ENCODE data around the gene SLC49A3.
"Not testable (repeated sequence)": the region's sequence is repeated elsewhere in the genome, so short reads cannot be mapped to it uniquely, and the experiment has no call there.

Gene SLC49A3

GRCh38 chr4:703336-704197, 14.6 kb upstream of the SLC49A3 start:
- no peak for FAIRE-seq
- DNase-seq (ENCODE audit: low spot score), result no peak

GRCh38 chr4:702618-703048, 13.7 kb upstream of the SLC49A3 start:
- no peak for DNase-seq (ENCODE audit: low spot score)

GRCh38 chr4:700587-701264, 11.8 kb upstream of the SLC49A3 start:
- no peak for FAIRE-seq
- no peak for DNase-seq (ENCODE audit: low spot score)

More at GRCh38 chr4:702618-703048, 13.7 kb upstream of the SLC49A3 start:
- FAIRE-seq, result no peak

GRCh38 chr4:699816-700580, 11.0 kb upstream of the SLC49A3 start:
- DNase-seq (ENCODE audit: low spot score), result no peak
- no peak for FAIRE-seq

GRCh38 chr4:694341-694940, 5.5 kb upstream of the SLC49A3 start:
- DNase-seq (ENCODE audit: low spot score); FAIRE-seq: not testable (repeated sequence)

DNA sequence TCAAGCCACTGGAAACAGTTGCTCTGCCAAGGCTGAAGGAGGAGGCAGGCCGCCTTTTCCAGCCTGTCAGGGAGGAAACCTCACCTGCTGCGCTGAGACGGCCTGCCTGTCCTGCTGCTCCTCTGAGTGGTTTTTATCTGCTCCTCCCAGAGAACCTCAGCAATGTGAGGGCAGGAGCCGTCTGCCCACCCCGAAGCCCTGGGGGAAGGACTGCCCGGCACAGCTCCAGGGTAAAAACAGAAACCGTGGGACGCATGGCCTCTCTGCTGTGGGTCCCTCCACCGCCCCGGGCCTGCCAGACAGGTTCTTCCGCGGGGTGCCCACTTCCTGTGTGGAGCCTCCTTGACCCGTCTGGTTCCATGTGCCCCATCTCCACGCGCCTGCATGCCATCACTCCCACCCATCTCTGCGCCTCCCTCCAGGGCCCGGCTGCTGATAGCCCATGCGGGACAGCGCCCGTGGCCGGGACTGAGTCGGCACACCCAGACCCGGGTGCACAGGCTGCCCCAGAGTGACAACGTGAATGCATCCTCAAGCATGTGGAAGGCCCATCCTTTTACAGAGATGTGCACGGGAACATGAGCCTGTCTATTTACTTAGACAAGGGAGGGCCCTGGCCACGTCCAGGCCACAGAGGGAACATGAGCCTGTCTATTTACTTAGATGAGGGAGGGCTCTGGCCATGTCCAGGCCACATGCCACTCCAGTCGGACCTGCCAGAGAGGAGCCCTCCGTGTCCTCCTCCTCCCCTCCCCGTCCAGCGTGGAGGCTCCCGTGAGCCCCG, 4.0 kb upstream of the SLC49A3 start:
- no peak for FAIRE-seq
- DNase-seq (ENCODE audit: low spot score), result no peak

- DNase-seq (ENCODE audit: low spot score), result no peak
- FAIRE-seq, result no peak
Measured at GRCh38 chr4:689723-690122, 772 bp upstream of the SLC49A3 start.

DNA sequence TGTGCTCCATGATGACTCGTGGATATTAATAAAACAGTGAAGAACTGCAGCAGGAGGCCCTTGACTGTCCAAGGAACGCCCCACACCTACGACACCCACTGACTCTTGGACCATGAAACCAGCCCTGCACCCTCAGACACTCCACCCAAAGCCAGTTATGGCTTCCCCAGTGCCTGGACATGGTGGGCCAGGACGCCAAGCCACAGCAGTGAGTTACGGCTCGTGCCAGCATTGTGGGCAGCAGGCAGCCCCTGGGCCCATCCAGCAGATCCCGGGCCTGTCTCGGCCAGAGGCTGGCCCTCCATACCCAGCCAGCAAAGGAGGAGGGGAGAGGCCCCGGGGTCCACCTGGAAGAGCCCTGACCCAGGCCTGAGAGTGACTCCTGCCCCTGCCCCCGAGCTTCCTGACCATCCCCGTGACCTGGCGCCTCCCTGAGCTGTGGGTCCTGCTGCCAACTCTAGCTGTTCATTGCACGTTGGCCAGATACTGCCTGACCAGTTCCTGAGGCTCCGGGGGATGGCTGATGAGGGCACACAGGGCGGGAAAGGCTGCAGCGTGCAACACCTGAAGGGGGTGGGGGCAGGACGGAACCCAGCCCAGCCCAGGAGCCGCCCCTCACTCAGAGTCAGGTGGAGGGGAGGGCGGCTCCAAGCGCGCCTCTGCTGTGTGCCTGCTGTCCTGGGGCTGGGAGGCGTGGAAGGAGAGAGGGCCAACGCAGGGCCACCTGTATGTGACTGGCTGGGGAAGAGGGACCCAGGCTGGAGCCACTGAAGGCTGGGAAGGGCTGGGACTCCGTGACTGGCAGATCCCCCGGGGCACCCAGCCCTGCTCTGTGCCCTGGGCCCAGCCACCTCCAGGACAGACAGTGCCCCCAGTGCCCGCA, 739 bp downstream of the SLC49A3 start:
- FAIRE-seq (no peak), DNase-seq (ENCODE audit: low spot score) (no peak)

DNA sequence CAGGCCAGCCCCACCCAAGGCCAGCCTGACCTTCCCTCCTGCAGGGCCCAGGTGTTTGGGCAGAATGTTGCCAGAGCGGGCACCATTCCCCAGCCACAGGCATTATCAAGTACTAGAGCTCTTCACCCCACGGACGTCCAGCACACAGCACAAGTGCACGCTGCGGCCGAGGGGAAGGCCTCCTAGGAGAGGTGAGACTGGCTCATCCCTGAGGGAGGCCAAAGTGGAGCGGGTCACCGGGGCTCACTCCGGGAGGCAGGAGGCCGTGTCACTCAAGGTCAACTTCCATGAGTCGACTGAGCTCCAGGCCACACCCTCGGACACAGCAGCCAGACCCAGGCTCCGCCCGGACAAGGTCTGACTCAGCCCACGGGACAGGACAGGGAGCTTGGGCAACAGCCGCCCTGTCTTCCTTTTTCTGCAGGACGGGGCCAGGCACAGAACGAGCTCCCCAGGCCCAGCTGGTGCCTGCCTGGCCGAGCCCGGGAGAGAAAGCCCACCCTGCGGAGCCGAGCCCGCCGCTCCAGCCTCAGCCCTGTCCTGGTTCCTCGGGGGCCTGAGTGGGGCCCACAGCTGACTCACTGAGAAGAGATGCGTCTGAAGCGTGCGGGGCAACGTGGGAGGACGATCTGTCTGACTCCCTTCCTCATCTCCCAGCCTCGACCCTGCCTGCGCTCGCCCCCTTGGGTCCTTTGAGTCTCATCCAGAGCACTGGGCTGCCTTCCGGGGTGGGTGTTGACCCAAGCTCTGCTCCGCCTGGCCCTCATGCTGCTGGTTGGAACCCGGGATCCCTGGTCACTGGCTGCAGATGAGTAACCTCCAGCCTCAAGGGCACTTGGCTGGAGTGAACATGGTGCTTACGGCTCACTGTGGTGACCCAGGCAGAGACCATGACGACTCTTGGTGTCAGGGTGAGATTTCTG, 1.6 kb downstream of the SLC49A3 start:
- DNase-seq (ENCODE audit: low spot score) (peak; percentile 91), FAIRE-seq (peak; percentile 87)

- DNase-seq (ENCODE audit: low spot score) (no peak), FAIRE-seq (no peak)
Measured at GRCh38 chr4:686413-687040, 2.4 kb downstream of the SLC49A3 start.

DNA sequence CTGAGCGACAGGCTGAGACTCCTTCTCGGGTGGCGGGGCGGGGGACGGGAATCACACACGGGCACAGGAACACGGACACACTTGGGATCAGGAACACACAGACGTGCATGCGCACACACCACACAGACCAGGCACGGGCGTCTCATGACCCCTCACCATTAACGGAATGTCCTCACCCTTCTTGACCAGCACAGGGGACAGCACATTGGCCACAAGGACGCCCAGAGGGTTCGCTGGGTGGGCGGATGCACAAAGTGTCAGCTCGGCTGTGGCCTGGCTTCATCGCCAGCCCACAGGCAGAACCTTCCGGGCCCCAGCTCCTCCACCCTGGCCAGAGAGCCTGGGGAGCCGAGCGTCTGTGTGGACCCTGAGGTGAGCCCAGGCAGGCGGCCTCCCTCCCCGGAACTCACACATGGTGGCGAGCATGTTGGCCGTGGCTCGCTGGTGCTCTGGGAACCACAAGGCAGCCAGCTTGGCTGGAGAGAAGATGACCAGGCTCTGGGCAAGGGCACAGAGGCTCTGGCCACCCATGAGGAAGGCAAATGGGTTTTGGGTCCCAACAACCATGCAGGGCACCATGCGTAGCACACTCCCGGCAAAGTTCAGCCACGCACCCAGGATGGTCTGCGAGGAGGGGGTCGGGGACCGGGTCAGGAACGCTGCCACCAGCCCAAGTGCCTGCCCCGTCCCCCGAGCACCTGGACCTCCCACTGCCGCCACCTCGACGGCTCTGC, 3.1 kb downstream of the SLC49A3 start:
- no peak for FAIRE-seq
- no peak for DNase-seq (ENCODE audit: low spot score)

DNA sequence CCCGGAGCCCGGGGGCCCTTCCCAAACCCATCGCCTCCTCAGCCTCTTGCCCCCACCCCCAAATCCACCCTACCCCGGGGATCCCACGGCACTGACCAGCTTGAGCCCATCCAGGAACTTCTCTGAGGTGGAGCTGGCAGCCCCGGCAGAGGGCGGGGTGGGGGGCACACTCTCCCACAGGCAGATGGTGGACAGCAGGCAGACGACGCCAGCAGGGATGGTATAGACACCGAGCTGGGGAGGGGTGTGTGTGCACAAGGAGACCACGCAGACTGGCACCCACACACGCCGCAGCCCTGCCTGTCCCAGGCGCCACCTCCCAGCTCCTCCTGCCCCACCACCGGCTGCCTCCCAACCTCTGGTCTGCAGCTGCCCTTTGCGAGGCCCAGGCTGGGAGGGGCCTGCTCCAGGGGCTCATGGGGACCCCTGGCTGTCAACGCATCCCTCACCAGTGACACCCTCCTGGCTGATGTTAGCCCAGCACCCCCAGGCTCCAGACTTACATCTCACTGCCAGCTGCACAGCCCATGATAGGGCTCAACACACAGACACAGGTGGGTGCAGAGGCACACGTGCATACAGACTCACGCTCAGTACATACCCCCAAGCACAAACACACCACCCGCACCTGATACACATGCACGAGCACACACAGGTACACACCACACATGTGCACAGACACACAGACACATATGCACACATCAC, 4.2 kb downstream of the SLC49A3 start:
- FAIRE-seq, result no peak
- DNase-seq (ENCODE audit: low spot score), result no peak

DNA sequence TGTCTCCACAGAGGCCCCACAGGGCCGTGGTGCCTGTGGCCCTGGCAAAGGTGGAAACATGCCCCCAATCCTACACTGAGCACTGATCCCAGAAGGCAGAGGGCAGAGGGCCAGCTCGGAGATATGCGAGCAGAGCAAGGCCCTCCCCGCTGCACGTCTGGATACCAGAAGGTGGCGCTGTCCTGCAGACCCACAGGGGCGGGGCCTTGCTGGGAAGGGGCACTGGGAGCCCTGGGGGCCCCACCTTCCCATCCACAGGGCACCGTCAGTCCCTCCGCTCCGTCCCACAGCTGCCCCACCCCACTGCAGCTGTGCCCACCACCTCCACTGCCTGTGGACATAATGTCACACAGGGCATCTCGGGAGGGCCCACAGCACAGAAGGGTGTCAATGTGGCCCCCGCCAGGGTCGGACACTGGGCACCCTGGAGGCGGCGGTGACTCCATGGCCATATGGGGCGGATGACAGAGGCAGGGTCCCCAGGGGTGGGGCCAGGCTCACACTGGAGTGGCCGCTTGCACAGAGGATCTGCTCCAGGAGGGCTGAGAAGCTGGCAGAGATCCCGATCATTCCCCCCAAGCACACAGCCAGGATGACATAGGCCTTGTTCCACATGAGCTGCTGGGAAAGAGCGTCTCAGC, 4.8 kb downstream of the SLC49A3 start:
- DNase-seq (ENCODE audit: low spot score), result no peak

DNA sequence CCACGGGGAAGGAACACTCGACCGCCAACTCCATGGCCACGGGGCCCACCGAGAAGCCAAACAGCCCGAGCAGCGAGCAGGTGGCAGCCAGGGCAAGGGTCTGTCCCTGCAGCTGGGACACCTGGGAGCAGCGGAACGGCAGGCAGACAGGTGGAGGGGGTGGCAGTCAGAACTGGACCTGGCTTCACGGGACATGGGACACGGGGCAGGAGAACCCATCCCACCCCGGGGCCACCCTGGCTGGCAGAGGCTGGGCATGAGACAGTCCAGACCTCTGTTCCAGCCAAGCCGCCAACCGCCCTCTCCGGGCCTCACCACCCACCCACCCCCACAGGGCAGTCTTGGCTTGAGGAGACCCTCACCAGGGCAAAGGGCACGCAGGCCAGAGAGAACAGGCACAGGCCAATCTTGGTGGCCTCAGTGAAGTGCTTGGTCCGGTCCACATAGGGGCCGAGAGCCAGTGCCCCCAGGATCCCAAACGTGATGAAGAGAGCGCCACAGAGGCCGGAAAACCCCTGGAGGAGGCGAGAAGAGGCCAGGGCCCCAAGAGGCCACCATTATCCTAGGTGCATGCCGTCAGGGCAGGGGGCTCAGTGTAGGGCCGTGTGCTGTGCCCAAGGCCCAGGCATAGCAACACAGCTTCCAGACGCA, 5.6 kb downstream of the SLC49A3 start:
- DNase-seq (ENCODE audit: low spot score) (no peak), FAIRE-seq (no peak)

More for the DNA sequence above, 4.8 kb downstream of the SLC49A3 start:
- FAIRE-seq, result no peak

DNA sequence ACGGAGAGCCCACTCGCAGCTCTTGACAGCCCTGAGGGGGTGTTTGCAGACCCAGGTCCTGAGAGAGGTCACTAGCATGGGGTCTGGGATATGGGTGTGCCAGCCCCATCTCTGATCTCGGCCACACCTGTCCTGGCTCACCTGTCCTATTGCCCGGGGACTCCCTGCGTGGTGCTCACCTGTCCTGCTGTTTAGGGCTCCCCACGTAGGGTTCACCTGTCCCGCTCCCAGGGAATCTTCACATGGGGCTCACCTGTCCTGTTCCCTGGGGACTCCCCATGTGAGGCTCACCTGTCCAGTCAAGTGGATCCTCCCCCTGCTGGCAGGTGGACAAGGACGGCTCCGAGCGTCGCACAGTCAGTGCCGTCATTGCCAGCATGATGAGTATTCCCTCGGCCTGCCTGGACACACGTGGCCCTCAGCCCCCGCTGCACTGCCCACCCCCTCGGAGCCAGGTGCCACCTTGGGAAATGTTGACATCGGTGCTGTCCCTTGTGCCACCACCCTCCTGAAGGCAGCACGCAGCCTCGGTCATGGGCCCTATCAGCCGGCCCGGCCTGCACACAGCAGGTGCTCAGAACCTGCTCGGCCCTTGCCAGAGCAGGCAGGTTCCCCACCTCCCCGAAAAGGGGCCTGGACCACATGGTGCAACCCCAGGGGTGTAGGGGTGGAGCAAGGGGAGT, 6.3 kb downstream of the SLC49A3 start:
- FAIRE-seq (no peak), DNase-seq (ENCODE audit: low spot score) (no peak)

All from RCC 7860 (cell line).